Glutamatergic neuron (in vitro differentiated cells): ENCODE results near the gene KIAA0232. TPM values are rescaled to one million over a fixed set of nuclear protein-coding genes. Genes with fewer than 3 reads are reported as not detected.

Source experiments
- DNase-seq: peaks from one replicate; pipeline ENCODE4 v3.0.0; 2022
- H3K27ac Mint-ChIP-seq: one replicate; pipeline ENCODE4 v1.8.0; 2020; ENCODE audit warnings: mild to moderate bottlenecking, mixed read lengths, inconsistent platforms; ENCODE audit not compliant: unreplicated experiment
- H3K27me3 Mint-ChIP-seq: one replicate; pipeline ENCODE4 v1.8.0; 2020; ENCODE audit warnings: mild to moderate bottlenecking, moderate library complexity, mixed read lengths, inconsistent platforms; ENCODE audit not compliant: unreplicated experiment
- H3K36me3 Mint-ChIP-seq: one replicate; pipeline ENCODE4 v1.8.0; 2020; ENCODE audit warnings: mild to moderate bottlenecking, mixed read lengths, inconsistent platforms; ENCODE audit not compliant: unreplicated experiment
- H3K4me1 Mint-ChIP-seq: one replicate; pipeline ENCODE4 v1.8.0; 2020; ENCODE audit warnings: mild to moderate bottlenecking, low read depth, mixed read lengths, inconsistent platforms; ENCODE audit not compliant: unreplicated experiment
- H3K4me3 Mint-ChIP-seq: one replicate; pipeline ENCODE4 v1.8.0; 2020; ENCODE audit warnings: mild to moderate bottlenecking, mixed read lengths, inconsistent platforms; ENCODE audit not compliant: unreplicated experiment
- H3K9me3 Mint-ChIP-seq: one replicate; pipeline ENCODE4 v1.8.0; 2020; ENCODE audit warnings: mild to moderate bottlenecking, moderate library complexity, mixed read lengths, inconsistent platforms; ENCODE audit not compliant: unreplicated experiment
- total RNA-seq: library from RNA; stranded (reverse); fragmentation: NEBNext Ultra II Directional; extraction: Animal tissue kit (Norgen Biotek cat#: 25700); gene quantifications from one replicate; pipeline ENCODE4 v1.2.1, GENCODE V29; 2021; ENCODE audit not compliant: unreplicated experiment
- TF ChIP-seq, protein P1 (sequence below): fragments of 200-600 bp; sonication (generic); IDR thresholded peaks from one replicate; pipeline ENCODE4 v1.5.0; 2021; ENCODE audit not compliant: partially characterized antibody, unreplicated experiment

The KIAA0232 gene
- total RNA-seq, 1 donor from 2014 or later = 64.4 TPM

DNA sequence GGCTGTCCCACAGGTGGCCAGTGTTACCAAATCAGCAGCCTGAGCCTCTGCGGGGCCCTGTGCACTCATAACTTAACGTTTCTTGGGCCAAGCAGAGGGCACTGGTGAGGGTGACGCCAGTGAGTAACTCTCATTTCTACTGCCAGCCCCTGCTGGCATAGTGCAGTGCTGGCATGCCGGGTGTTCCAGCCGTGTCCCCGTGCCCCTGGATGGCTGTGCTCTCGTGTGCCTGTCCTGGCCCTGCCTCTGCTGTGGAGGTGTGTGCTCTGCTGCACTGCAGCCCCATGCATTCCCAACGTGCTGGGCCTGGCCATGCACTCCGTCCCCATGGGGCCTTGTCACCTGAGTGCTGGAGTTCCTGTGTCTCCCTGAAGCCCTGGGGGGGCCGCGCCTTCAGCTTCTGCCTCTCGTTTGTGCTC, 141.8 kb downstream of the KIAA0232 start:
- no peaks in the 10 kb centered on the region for H3K27me3 Mint-ChIP-seq
- no peak overlapping the region for H3K4me3 Mint-ChIP-seq
- H3K36me3 Mint-ChIP-seq = peaks cover 5% of the 10 kb centered on the region
- H3K9me3 Mint-ChIP-seq = peaks cover 14% of the 10 kb centered on the region
- H3K27ac Mint-ChIP-seq = no peak overlapping the region
- no peak for DNase-seq
- H3K4me1 Mint-ChIP-seq = peaks cover 30% of the 10 kb centered on the region
- TF ChIP-seq, protein P1, sequence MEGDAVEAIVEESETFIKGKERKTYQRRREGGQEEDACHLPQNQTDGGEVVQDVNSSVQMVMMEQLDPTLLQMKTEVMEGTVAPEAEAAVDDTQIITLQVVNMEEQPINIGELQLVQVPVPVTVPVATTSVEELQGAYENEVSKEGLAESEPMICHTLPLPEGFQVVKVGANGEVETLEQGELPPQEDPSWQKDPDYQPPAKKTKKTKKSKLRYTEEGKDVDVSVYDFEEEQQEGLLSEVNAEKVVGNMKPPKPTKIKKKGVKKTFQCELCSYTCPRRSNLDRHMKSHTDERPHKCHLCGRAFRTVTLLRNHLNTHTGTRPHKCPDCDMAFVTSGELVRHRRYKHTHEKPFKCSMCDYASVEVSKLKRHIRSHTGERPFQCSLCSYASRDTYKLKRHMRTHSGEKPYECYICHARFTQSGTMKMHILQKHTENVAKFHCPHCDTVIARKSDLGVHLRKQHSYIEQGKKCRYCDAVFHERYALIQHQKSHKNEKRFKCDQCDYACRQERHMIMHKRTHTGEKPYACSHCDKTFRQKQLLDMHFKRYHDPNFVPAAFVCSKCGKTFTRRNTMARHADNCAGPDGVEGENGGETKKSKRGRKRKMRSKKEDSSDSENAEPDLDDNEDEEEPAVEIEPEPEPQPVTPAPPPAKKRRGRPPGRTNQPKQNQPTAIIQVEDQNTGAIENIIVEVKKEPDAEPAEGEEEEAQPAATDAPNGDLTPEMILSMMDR = no peak

DNA sequence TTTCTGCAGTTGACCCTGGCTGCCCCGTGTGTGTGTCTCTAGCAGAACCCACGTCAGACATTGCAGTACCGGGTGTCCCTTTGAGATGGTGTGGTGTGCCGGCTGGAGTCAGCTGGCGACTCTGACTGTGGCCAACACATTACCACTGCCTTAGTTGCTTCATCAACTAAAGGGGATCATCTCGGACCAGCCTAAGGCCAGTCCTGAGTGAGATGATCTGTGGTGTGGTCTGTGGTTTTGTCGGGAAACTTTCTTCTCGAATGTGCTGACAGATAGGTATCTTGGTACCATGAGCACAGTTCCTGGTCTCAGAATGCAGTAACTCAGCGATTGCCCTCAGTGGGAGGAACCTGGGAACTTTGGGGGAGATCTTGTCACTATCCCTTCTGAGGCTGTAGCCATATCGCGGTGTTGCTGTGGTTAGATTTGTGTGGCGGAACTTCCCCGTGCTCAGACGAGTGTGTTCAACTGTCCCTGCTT, 142.9 kb downstream of the KIAA0232 start:
- DNase-seq = no peak
- H3K36me3 Mint-ChIP-seq = peaks cover 5% of the 10 kb centered on the region
- peaks cover 16% of the 10 kb centered on the region for H3K9me3 Mint-ChIP-seq
- peaks cover 38% of the 10 kb centered on the region for H3K4me1 Mint-ChIP-seq
- TF ChIP-seq, protein P1 = no peak
- H3K27me3 Mint-ChIP-seq = peaks cover 3% of the 10 kb centered on the region
- H3K27ac Mint-ChIP-seq = no peak overlapping the region
- no peak overlapping the region for H3K4me3 Mint-ChIP-seq

DNA sequence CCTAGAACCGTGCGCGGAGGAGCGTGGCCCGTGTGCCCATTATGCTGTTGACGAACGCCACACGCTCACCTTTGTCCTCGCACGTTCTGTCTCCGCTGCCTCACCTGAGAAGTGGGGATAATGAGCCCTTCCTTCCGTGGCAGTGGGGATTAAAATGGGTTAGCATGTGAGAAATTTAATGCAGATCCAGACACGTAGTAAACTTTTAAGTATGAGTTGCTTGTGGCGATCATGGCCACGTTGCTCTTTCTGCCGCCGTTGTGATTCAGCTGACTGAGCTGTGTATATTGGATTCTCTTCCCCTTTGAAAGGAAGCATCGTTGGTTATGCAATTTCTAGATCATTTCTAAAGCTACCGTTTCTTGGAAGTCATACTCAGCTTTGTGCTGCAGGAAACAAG, 143.6 kb downstream of the KIAA0232 start:
- H3K36me3 Mint-ChIP-seq = peaks cover 5% of the 10 kb centered on the region
- TF ChIP-seq, protein P1 = no peak
- H3K27me3 Mint-ChIP-seq = peaks cover 3% of the 10 kb centered on the region
- no peak for DNase-seq
- H3K4me1 Mint-ChIP-seq = peaks cover 40% of the 10 kb centered on the region
- peaks cover 16% of the 10 kb centered on the region for H3K9me3 Mint-ChIP-seq
- no peak overlapping the region for H3K27ac Mint-ChIP-seq
- no peak overlapping the region for H3K4me3 Mint-ChIP-seq

DNA sequence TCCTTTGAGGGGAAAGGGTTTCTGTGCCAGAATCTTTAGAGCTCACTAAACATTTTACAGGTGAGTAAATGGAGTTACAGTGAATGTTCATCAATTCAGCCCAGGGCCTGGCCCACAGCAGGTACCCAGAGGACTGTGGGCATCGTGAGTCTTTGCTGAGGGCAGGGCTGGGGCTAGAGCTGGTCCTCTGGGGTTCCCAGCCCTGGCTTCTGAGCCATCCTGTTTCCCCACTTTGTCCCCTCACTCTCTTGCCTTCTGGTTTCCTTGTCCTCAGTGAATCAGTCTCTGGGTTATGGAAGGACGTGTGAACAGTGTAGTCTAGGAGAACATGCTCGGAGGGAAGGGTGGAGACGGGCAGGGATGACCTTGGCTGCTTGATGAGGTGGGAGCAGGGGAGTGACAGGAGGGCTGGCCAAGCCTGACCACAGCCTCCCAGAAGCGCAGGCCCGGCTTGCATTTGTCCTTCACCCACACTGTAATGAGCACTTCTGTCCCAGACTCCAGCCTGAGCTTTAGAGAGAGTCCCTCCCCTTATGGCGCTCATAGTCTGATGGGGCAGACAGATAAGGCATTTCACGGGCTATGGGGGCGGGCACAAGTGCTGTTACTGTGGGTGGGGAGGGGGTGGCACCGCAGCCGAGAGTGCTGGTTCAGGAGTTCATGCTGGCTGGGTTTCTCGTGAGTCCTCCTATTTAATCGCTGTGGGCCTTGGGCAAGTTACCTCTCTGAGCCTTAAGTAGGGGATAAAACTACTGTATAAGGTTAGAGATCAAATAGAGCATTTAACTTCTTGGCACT, 144.4 kb downstream of the KIAA0232 start:
- Mint-ChIP-seq H3K27me3 (peaks cover 7% of the 10 kb centered on the region), H3K4me3 (no peak overlapping the region), H3K27ac (no peak overlapping the region), H3K4me1 (peaks cover 46% of the 10 kb centered on the region), H3K36me3 (peaks cover 10% of the 10 kb centered on the region), H3K9me3 (peaks cover 19% of the 10 kb centered on the region)
- no peak for DNase-seq
- TF ChIP-seq, protein P1 = no peak

DNA sequence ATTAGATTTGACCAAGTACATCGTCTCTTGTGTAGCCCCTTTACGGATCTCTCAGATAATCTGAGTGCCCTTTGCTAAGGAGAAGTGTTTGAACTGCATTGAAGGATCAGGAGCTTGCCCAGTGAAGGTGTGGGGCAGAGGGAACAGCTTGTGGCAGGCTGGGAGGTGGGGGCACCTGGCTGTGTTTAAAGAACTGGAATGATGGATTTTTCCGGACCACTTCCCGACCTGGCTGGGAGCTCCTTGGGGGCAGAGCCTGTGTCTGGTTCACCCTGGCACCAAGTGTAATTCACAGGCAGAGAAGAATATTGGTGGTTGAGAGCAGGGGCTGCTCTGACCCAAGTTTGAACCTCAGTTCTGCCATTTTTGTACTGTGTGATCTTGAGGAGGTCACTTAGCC, 145.6 kb downstream of the KIAA0232 start:
- peaks cover 41% of the 10 kb centered on the region for H3K4me1 Mint-ChIP-seq
- H3K4me3 Mint-ChIP-seq = no peak overlapping the region
- DNase-seq = no peak
- TF ChIP-seq, protein P1 = no peak
- H3K27ac Mint-ChIP-seq = no peak overlapping the region
- H3K27me3 Mint-ChIP-seq = peaks cover 10% of the 10 kb centered on the region
- H3K36me3 Mint-ChIP-seq = peaks cover 15% of the 10 kb centered on the region
- H3K9me3 Mint-ChIP-seq = peaks cover 19% of the 10 kb centered on the region
